Stimulated activated CD8-positive, alpha-beta memory T cell treated with anti-CD3 and anti-CD28 coated beads, Interleukin-7, amount 100 ng/mL, for 24 hours (primary cell): ENCODE data around the gene FSIP1.

ENCODE experiments used
- DNase-seq: peaks from one replicate; pipeline ENCODE4 v3.0.0-alpha.2; 2020; ENCODE audit warnings: low read depth

The FSIP1 gene

GRCh38 chr15:39756806-39757522 is 25.7 kb downstream of the FSIP1 start:
- DNase-seq, result no peak

- DNase-seq, result no peak
These were observed 29.6 kb downstream of the FSIP1 start for GRCh38 chr15:39752991-39753390.

- DNase-seq, result no peak
These were observed 30.4 kb downstream of the FSIP1 start for GRCh38 chr15:39752246-39752645.

- DNase-seq, result no peak
These were observed 34.4 kb downstream of the FSIP1 start for GRCh38 chr15:39748276-39748675.

GRCh38 chr15:39747326-39747725 is 35.3 kb downstream of the FSIP1 start:
- DNase-seq, result no peak

- no peak for DNase-seq
These were observed 35.8 kb downstream of the FSIP1 start for GRCh38 chr15:39746714-39747276.

- no peak for DNase-seq
These were observed 36.5 kb downstream of the FSIP1 start for GRCh38 chr15:39746176-39746575.

- DNase-seq, result no peak
These were observed 37.2 kb downstream of the FSIP1 start for GRCh38 chr15:39745415-39745814.

- no peak for DNase-seq
These were observed 38.1 kb downstream of the FSIP1 start for GRCh38 chr15:39744334-39745103.

GRCh38 chr15:39743611-39744010 is 39.0 kb downstream of the FSIP1 start:
- DNase-seq, result no peak

GRCh38 chr15:39741258-39741657 is 41.4 kb downstream of the FSIP1 start:
- DNase-seq, result no peak

- DNase-seq, result no peak
These were observed 43.6 kb downstream of the FSIP1 start for GRCh38 chr15:39738998-39739397.

GRCh38 chr15:39737196-39737550 is 45.5 kb downstream of the FSIP1 start:
- DNase-seq, result no peak

- no peak for DNase-seq
These were observed 46.0 kb downstream of the FSIP1 start for GRCh38 chr15:39736412-39737195.

- no peak for DNase-seq
These were observed 47.4 kb downstream of the FSIP1 start for GRCh38 chr15:39735120-39735717.

GRCh38 chr15:39731266-39731665 is 51.4 kb downstream of the FSIP1 start:
- DNase-seq, result no peak

GRCh38 chr15:39730552-39730951 is 52.1 kb downstream of the FSIP1 start:
- no peak for DNase-seq

- DNase-seq, result no peak
These were observed 53.1 kb downstream of the FSIP1 start for GRCh38 chr15:39729500-39729899.

GRCh38 chr15:39728845-39729244 is 53.8 kb downstream of the FSIP1 start:
- no peak for DNase-seq

- DNase-seq, result no peak
These were observed 60.7 kb downstream of the FSIP1 start for GRCh38 chr15:39721893-39722292.

GRCh38 chr15:39720621-39721611 is 61.7 kb downstream of the FSIP1 start:
- DNase-seq, result no peak
